K562 (cell line): Measurements from ENCODE around the gene CHTOP. TPM values are rescaled to one million over a fixed set of nuclear protein-coding genes. Genes with fewer than 3 reads are reported as not detected.

ENCODE experiments used
- ATAC-seq: fragments of 200-7000 bp; cut with Tn5 transposase; 3 replicates; pipeline ENCODE4 v1.9.1; 2020; ENCODE audit warnings: moderate library complexity
- BruUV-seq: library from RNA; stranded (reverse); fragments of 400-500 nt; replicated peaks from 2 replicates; lab custom pipeline; 2021; lab: Mats Ljungman, UMichigan
- CTCF ChIA-PET: fragments of 300-600 bp; formaldehyde crosslinking; extraction: SDS; loops from one replicate; lab custom pipeline; 2021; ENCODE audit warnings: low intra/inter-chr PET ratio; lab: Yijun Ruan, JAX
- POLR2A ChIA-PET: fragments of 300-600, 350-650 bp; sonication (Branson Sonifier 250); formaldehyde crosslinking; extraction: SDS; loops from one replicate; lab custom pipeline; 2021; ENCODE audit warnings: antibody characterized with exemption, inconsistent platforms; lab: Yijun Ruan, JAX
- DNase-seq, 4 experiments: peaks; one replicate each; pipeline versions ENCODE4 v3.0.0 to v3.0.0-alpha.2; 2011 to 2018; ENCODE audit warnings: low spot score in 3 of 4, mixed read lengths in 3 of 4; ENCODE audit errors: extremely low read depth in 1 of 4
- FAIRE-seq: peaks from 2 replicates; lab custom pipeline; 2011; peaks lifted over from hg19 to GRCh38; lab: Jason Lieb, UNC
- H2AFZ ChIP-seq: 2 replicates; pipeline ENCODE4 v1.6.0; 2011; ENCODE audit warnings: low read depth, low read length, control low read depth, inconsistent platforms
- H3K27ac ChIP-seq: fragments of 200-600 bp; 3 replicates; pipeline ENCODE4 v1.8.0; 2011; ENCODE audit warnings: low read depth, mild to moderate bottlenecking, control low read depth, inconsistent platforms, low read length, moderate library complexity, mixed read lengths; ENCODE audit errors: extremely low read depth
- H3K27me3 ChIP-seq, 2 experiments: fragments of 300-600 bp in 1 of 2; 2 replicates in 1 of 2; 3 replicates in 1 of 2; pipeline versions ENCODE4 v1.6.0 to v1.8.0; 2011; ENCODE audit warnings: inconsistent platforms in 2 of 2, low read length in 2 of 2, mild to moderate bottlenecking in 1 of 2, mixed read lengths in 1 of 2, moderate library complexity in 1 of 2; ENCODE audit not compliant: control insufficient read depth in 2 of 2, insufficient read depth in 2 of 2
- H3K36me3 ChIP-seq: fragments of 300-600 bp; 3 replicates; pipeline ENCODE4 v1.8.0; 2011; ENCODE audit warnings: mild to moderate bottlenecking, low read length, inconsistent platforms; ENCODE audit not compliant: control insufficient read depth, insufficient read depth
- H3K4me1 ChIP-seq, 2 experiments: fragments of 200-600 bp in 1 of 2; replicated peaks in 1 of 2; 2 replicates in 1 of 2; 3 replicates in 1 of 2; pipeline versions ENCODE4 v1.5.1 to v1.8.0; 2011; ENCODE audit warnings: inconsistent platforms in 2 of 2, low read length in 2 of 2, mild to moderate bottlenecking in 1 of 2, mixed read lengths in 1 of 2, moderate library complexity in 1 of 2; ENCODE audit not compliant: control insufficient read depth in 2 of 2, insufficient read depth in 2 of 2
- H3K4me2 ChIP-seq: 2 replicates; pipeline ENCODE4 v1.6.1; 2011; ENCODE audit warnings: low read length, control low read depth, inconsistent platforms, mixed read lengths; ENCODE audit not compliant: insufficient read depth
- H3K4me3 ChIP-seq: fragments of 200-600 bp; sonication (generic), shearing (Covaris generic); 2 replicates; pipeline ENCODE4 v1.5.1; 2016; ENCODE audit warnings: control low read depth, inconsistent platforms
- H3K79me2 ChIP-seq: fragments of 200-600 bp; 3 replicates; pipeline ENCODE4 v1.8.0; 2011; ENCODE audit warnings: low read length, inconsistent platforms; ENCODE audit not compliant: control insufficient read depth, insufficient read depth
- H3K9ac ChIP-seq, 2 experiments: 2 replicates each; pipeline versions ENCODE4 v1.6.0 to v1.6.1; 2011; ENCODE audit warnings: low read depth in 2 of 2, low read length in 2 of 2, control low read depth in 1 of 2, inconsistent platforms in 1 of 2, mild to moderate bottlenecking in 1 of 2, mixed read lengths in 1 of 2; ENCODE audit not compliant: insufficient read depth in 1 of 2
- H3K9me1 ChIP-seq: one replicate; pipeline ENCODE4 v1.6.0; 2011; ENCODE audit warnings: inconsistent platforms, mild to moderate bottlenecking, low read length, moderate library complexity; ENCODE audit not compliant: control insufficient read depth, insufficient read depth
- H3K9me3 ChIP-seq: replicated peaks from 2 replicates; pipeline ENCODE4 v1.5.1; 2011; ENCODE audit warnings: low read depth, low read length, inconsistent platforms; ENCODE audit not compliant: control insufficient read depth, insufficient read depth
- H4K20me1 ChIP-seq: replicated peaks from 2 replicates; pipeline ENCODE4 v1.6.1; 2011; ENCODE audit warnings: low read length, inconsistent platforms, mixed read lengths; ENCODE audit not compliant: control insufficient read depth, insufficient read depth
- CHD2 ChIP-seq: IDR thresholded peaks from 2 replicates; pipeline ENCODE4 v1.6.1; 2011; ENCODE audit warnings: low read depth, low read length
- EGR1 ChIP-seq: fragments of 450-650 bp; conservative IDR thresholded peaks from 2 replicates; pipeline ENCODE4 v1.6.1; 2017; ENCODE audit warnings: mild to moderate bottlenecking
- WGBS: fragments of 100-300 bp; shearing (Covaris generic); methylation state at CpG from one replicate; pipeline ENCODE4 v1.1.6; 2016; ENCODE audit warnings: low coverage, mixed read lengths; ENCODE audit not compliant: insufficient coverage; ENCODE audit errors: missing lambda C conversion rate; 5-methylcytosine and 5-hydroxymethylcytosine counted together
- in situ Hi-C: fragments of 300-500 bp; cut with MboI; formaldehyde crosslinking; loops from 4 replicates; pipeline ENCODE4 v1.15.0; 2018; ENCODE audit warnings: inconsistent platforms, mixed read lengths
- intact Hi-C: fragments of 100-400 bp; cut with micrococcal nuclease; formaldehyde crosslinking; loops from 2 replicates; pipeline ENCODE4 v1.14.2; 2022
- polyA plus RNA-seq, 8 experiments: library from polyadenylated mRNA; depleted of rRNA in 4 of 8; stranded (reverse) in 5 of 8; unstranded in 3 of 8; fragments of >200 nt; fragmentation: Nextera tagmentation in 2 of 8; fragmentation: Illumina TruSeq in 1 of 8; extraction: Ambion mirVana in 2 of 8; extraction: Trizol in 1 of 8; gene quantifications; 2 replicates each; pipeline versions ENCODE4 v1.2.1 to v1.2.3, GENCODE V29; 2011 to 2014; ENCODE audit warnings: inconsistent platforms in 1 of 8, missing spikeins in 1 of 8
- total RNA-seq, 7 experiments: library from RNA; depleted of rRNA in 6 of 7; stranded (reverse); fragments of >200 nt in 6 of 7; fragmentation: Illumina TruSeq in 2 of 7; extraction: Trizol in 2 of 7; gene quantifications; 2 replicates each; pipeline versions ENCODE4 v1.2.1 to v1.2.3, GENCODE V29; 2011 to 2021; ENCODE audit warnings: low replicate concordance in 1 of 7

CHTOP gene
- total and polyA plus RNA-seq, 9 of the 15 experiments (the other 6 are each of a cell fraction or from before 2014, with no cell fraction given), result 10.2 to 91.8 (median 60.8) TPM

- intact Hi-C loops, result loop anchor here (5.0 kb wide), 1 partner anchor 99 kb away; no protein-coding TSS in a partner anchor
- Histone ChIP-seq H3K4me2 (no peak overlapping the region), H3K79me2 (peaks cover 27% of the 10 kb centered on the region), H3K27me3 (no peaks in the 10 kb centered on the region), H3K9me1 (no peaks in the 10 kb centered on the region), H2AFZ (no peak overlapping the region), H4K20me1 (no peaks in the 10 kb centered on the region), H3K4me1 (peaks cover 33 to 47% of the 10 kb centered on the region in 2 experiments)
- BruUV-seq, result no TSS peak
- no peak for TF ChIP-seq CHD2
- TF ChIP-seq EGR1, result 0 out of 2 replicates have a peak, but pooled peaks have one; percentile 7
- TF ChIP-seq, all 486 proteins: peak for 1
- POLR2A ChIA-PET, result interaction anchor here (0.6 to 1.5 kb wide), 4 partner anchors 15 to 178 kb away, joined by 3 to 5 read pairs (median 4); partner anchors contain the start of gene S100A14
- CTCF ChIA-PET, result no interaction called here
- no peak overlapping the region for H3K4me3 ChIP-seq
- in situ Hi-C loops, result no loop called here
- H3K9ac ChIP-seq, result no peak overlapping the region
- no peak for DNase-seq
- no peak for ATAC-seq
- WGBS, result 60% methylated on average over 9 of the region's 10 CpGs
- no peaks in the 10 kb centered on the region for H3K9me3 ChIP-seq
- H3K36me3 ChIP-seq, result peaks cover 8% of the 10 kb centered on the region; the same call in 2 of the 3 replicates
- FAIRE-seq, result no peak
- no peak overlapping the region for H3K27ac ChIP-seq
These were observed 2.5 kb upstream of the CHTOP start for GRCh38 chr1:153631047-153632022.
